Measurements from ENCODE around the gene TBC1D9.

- TF ChIP-seq, protein P1, sequence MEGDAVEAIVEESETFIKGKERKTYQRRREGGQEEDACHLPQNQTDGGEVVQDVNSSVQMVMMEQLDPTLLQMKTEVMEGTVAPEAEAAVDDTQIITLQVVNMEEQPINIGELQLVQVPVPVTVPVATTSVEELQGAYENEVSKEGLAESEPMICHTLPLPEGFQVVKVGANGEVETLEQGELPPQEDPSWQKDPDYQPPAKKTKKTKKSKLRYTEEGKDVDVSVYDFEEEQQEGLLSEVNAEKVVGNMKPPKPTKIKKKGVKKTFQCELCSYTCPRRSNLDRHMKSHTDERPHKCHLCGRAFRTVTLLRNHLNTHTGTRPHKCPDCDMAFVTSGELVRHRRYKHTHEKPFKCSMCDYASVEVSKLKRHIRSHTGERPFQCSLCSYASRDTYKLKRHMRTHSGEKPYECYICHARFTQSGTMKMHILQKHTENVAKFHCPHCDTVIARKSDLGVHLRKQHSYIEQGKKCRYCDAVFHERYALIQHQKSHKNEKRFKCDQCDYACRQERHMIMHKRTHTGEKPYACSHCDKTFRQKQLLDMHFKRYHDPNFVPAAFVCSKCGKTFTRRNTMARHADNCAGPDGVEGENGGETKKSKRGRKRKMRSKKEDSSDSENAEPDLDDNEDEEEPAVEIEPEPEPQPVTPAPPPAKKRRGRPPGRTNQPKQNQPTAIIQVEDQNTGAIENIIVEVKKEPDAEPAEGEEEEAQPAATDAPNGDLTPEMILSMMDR (IDR thresholded peaks at IDR 0.05 in 4 of 5, conservative IDR thresholded peaks at IDR 0.05 in 1 of 5), result no peak
- no peak for TF ChIP-seq POLR2A (IDR thresholded peaks at IDR 0.05)
Measured at GRCh38 chr4:140579278-140579677, 176.9 kb downstream of the TBC1D9 start.
